T-helper 17 cell (primary cell): ENCODE measurements around the gene GPR35. TPM values are rescaled to one million over a fixed set of nuclear protein-coding genes. Genes with fewer than 3 reads are reported as not detected.
"Not testable (repeated sequence)": the region's sequence is repeated elsewhere in the genome, so short reads cannot be mapped to it uniquely, and the experiment has no call there.

Experiments used
- ATAC-seq: fragments of 150-1000 bp; cut with Tn5 transposase; 2 replicates; pipeline ENCODE4 v1.10.0; 2021; ENCODE audit warnings: mild to moderate bottlenecking, moderate library complexity
- DNase-seq, 3 donors: peaks; one replicate each; pipeline versions ENCODE4 v3.0.0 to v3.0.0-alpha.2; 2020 to 2021
- H3K9me3 ChIP-seq: one replicate; pipeline ENCODE4 v1.7.0; 2013; ENCODE audit warnings: low read length, mild to moderate bottlenecking; ENCODE audit not compliant: control insufficient read depth, poor library complexity, severe bottlenecking
- H3K27ac Mint-ChIP-seq: one replicate; pipeline ENCODE4 v1.8.0; 2022; ENCODE audit warnings: mild to moderate bottlenecking, moderate library complexity, mixed read lengths
- H3K27me3 Mint-ChIP-seq: one replicate; pipeline ENCODE4 v1.8.0; 2022; ENCODE audit warnings: mixed read lengths
- H3K36me3 Mint-ChIP-seq: one replicate; pipeline ENCODE4 v1.8.0; 2022; ENCODE audit warnings: low read depth, mixed read lengths
- H3K4me1 Mint-ChIP-seq: one replicate; pipeline ENCODE4 v1.8.0; 2022; ENCODE audit warnings: mild to moderate bottlenecking, mixed read lengths
- H3K4me3 Mint-ChIP-seq: one replicate; pipeline ENCODE4 v1.8.0; 2022; ENCODE audit warnings: mild to moderate bottlenecking, moderate library complexity, mixed read lengths
- total RNA-seq, 4 donors: library from RNA in 2 of 4; stranded (reverse) in 2 of 4; gene quantifications; one replicate each; pipeline ENCODE4 v1.2.3 and lab custom pipeline; 2022 to 2026

GPR35 gene
- total RNA-seq, 2 donors from 2014 or later = 5.4 to 14.4 TPM

GRCh38 chr2:240615396-240615795 lies 9.9 kb upstream of the GPR35 start:
- no peaks in the 10 kb centered on the region for H3K9me3 ChIP-seq
- Mint-ChIP-seq H3K36me3 (peaks cover 3% of the 10 kb centered on the region), H3K4me3 (no peak overlapping the region), H3K27me3 (no peaks in the 10 kb centered on the region), H3K27ac (no peak overlapping the region), H3K4me1 (peaks cover 9% of the 10 kb centered on the region)
- DNase-seq (no peak), ATAC-seq (no peak)

- DNase-seq (peak in 1 of 3 donors; percentile 6), ATAC-seq (no peak)
- Mint-ChIP-seq H3K27me3 (no peaks in the 10 kb centered on the region), H3K36me3 (peaks cover 3% of the 10 kb centered on the region), H3K4me1 (peaks cover 9% of the 10 kb centered on the region), H3K27ac (no peak overlapping the region), H3K4me3 (no peak overlapping the region)
- H3K9me3 ChIP-seq = no peaks in the 10 kb centered on the region
These were observed 9.3 kb upstream of the GPR35 start for GRCh38 chr2:240615820-240616547.

GRCh38 chr2:240616860-240617666 lies 8.2 kb upstream of the GPR35 start:
- DNase-seq = peak in 1 of 3 donors; percentile 4
- not testable (repeated sequence) for H3K4me3 Mint-ChIP-seq, ATAC-seq, H3K4me1 Mint-ChIP-seq, H3K27me3 Mint-ChIP-seq, H3K9me3 ChIP-seq, H3K27ac Mint-ChIP-seq, H3K36me3 Mint-ChIP-seq

- no peak for DNase-seq
- Mint-ChIP-seq H3K4me3 (no peak overlapping the region), H3K4me1 (peaks cover 7% of the 10 kb centered on the region), H3K36me3 (no peaks in the 10 kb centered on the region), H3K27ac (no peak overlapping the region), H3K27me3 (no peaks in the 10 kb centered on the region)
- ATAC-seq = no peak
- no peaks in the 10 kb centered on the region for H3K9me3 ChIP-seq
These were observed 6.5 kb upstream of the GPR35 start for GRCh38 chr2:240618776-240619175.

GRCh38 chr2:240619506-240620148 lies 5.7 kb upstream of the GPR35 start:
- Mint-ChIP-seq H3K4me1 (peaks cover 10% of the 10 kb centered on the region), H3K36me3 (no peaks in the 10 kb centered on the region), H3K4me3 (no peak overlapping the region), H3K27ac (no peak overlapping the region), H3K27me3 (no peaks in the 10 kb centered on the region)
- DNase-seq (peak in 1 of 3 donors; percentile 7), ATAC-seq (no peak)
- H3K9me3 ChIP-seq = no peaks in the 10 kb centered on the region

GRCh38 chr2:240620149-240620731 lies 5.0 kb upstream of the GPR35 start:
- peaks cover 16% of the 10 kb centered on the region for H3K4me1 Mint-ChIP-seq
- DNase-seq (peak in 2 of 3 donors; percentile 2 to 5), ATAC-seq (no peak)
- no peaks in the 10 kb centered on the region for H3K36me3 Mint-ChIP-seq
- H3K27ac Mint-ChIP-seq = no peak overlapping the region
- H3K27me3 Mint-ChIP-seq = no peaks in the 10 kb centered on the region
- H3K4me3 Mint-ChIP-seq = no peak overlapping the region
- no peaks in the 10 kb centered on the region for H3K9me3 ChIP-seq

- no peak for ATAC-seq
- peak in 1 of 3 donors; percentile 5 for DNase-seq
- peaks cover 19% of the 10 kb centered on the region for H3K4me1 Mint-ChIP-seq
- H3K27me3 Mint-ChIP-seq = no peaks in the 10 kb centered on the region
- H3K36me3 Mint-ChIP-seq = no peaks in the 10 kb centered on the region
- H3K27ac Mint-ChIP-seq = peak overlapping the region; percentile 88
- no peaks in the 10 kb centered on the region for H3K9me3 ChIP-seq
- H3K4me3 Mint-ChIP-seq = no peak overlapping the region
These were observed 4.4 kb upstream of the GPR35 start for GRCh38 chr2:240620859-240621258.

- H3K27me3 Mint-ChIP-seq = no peaks in the 10 kb centered on the region
- H3K4me3 Mint-ChIP-seq = peak overlapping the region; percentile 43
- ATAC-seq (no peak), DNase-seq (no peak)
- peak overlapping the region; percentile 88 for H3K27ac Mint-ChIP-seq
- H3K36me3 Mint-ChIP-seq = no peaks in the 10 kb centered on the region
- H3K9me3 ChIP-seq = no peaks in the 10 kb centered on the region
- peaks cover 21% of the 10 kb centered on the region for H3K4me1 Mint-ChIP-seq
These were observed 3.2 kb upstream of the GPR35 start for GRCh38 chr2:240622060-240622411.

GRCh38 chr2:240622531-240623235 lies 2.6 kb upstream of the GPR35 start:
- peak; percentile 14 for ATAC-seq
- peak in 1 of 3 donors; percentile 8 for DNase-seq
- H3K36me3 Mint-ChIP-seq = no peaks in the 10 kb centered on the region
- H3K27ac Mint-ChIP-seq = peak overlapping the region; percentile 88
- H3K9me3 ChIP-seq = no peaks in the 10 kb centered on the region
- peak overlapping the region; percentile 82 for H3K4me3 Mint-ChIP-seq
- H3K4me1 Mint-ChIP-seq = peaks cover 21% of the 10 kb centered on the region
- no peaks in the 10 kb centered on the region for H3K27me3 Mint-ChIP-seq

- peaks cover 21% of the 10 kb centered on the region for H3K4me1 Mint-ChIP-seq
- no peak overlapping the region for H3K4me3 Mint-ChIP-seq
- H3K27ac Mint-ChIP-seq = peak overlapping the region; percentile 88
- no peaks in the 10 kb centered on the region for H3K27me3 Mint-ChIP-seq
- no peaks in the 10 kb centered on the region for H3K36me3 Mint-ChIP-seq
- no peak for ATAC-seq
- DNase-seq = peak in 1 of 3 donors; percentile 7
- no peaks in the 10 kb centered on the region for H3K9me3 ChIP-seq
These were observed 1.7 kb upstream of the GPR35 start for GRCh38 chr2:240623531-240624010.

GRCh38 chr2:240624011-240624949 lies 1.0 kb upstream of the GPR35 start:
- Mint-ChIP-seq H3K36me3 (no peaks in the 10 kb centered on the region), H3K27ac (peak overlapping the region; percentile 88), H3K4me1 (peaks cover 21% of the 10 kb centered on the region), H3K4me3 (peak overlapping the region; percentile 21), H3K27me3 (no peaks in the 10 kb centered on the region)
- DNase-seq = peak in 1 of 3 donors; percentile 8
- no peaks in the 10 kb centered on the region for H3K9me3 ChIP-seq
- ATAC-seq = no peak
